ENCODE data around the gene ZHX3.

Gene ZHX3

DNA sequence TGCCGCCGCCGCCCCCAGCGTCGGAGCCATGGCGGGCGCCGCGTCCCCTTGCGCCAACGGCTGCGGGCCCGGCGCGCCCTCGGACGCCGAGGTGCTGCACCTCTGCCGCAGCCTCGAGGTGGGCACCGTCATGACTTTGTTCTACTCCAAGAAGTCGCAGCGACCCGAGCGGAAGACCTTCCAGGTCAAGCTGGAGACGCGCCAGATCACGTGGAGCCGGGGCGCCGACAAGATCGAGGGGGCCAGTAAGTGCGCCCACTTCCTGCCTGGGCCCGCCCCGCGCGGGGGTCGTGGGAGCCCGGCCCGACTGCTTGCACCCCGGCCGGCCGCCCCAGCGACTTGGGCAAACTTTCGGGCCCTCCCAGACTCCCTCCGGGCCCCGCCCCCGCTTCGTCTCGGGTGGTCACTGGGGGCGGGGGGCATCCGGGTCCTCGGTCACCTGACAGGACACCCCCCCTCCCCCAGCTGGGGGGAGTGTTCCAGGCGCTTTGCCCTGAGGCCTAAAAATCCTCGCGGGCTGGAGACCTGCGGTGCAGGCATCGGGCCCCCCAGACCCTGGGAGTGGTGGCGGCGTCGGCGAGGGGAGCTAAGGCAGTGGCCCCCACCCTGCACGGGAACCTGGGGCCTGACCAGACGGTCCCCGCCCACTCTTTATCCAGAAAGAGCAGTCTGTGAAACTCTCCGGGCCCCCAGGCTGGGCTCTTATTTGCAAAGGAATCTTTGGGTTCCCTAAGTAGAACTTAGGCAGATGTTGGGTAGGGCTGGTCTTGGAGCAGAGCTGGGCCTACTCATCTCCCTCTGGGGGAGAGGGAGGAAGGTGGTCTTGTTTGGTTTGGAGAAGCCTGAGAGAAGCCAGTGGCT lies 179.7 kb downstream of the ZHX3 start:
- H3K4me3 ChIP-seq (ENCODE audit: control insufficient read depth, low read depth, low read length), result peak overlapping the region; percentile 50
- no peak for DNase-seq (ENCODE audit: low read depth)
- TF ChIP-seq, protein P1, sequence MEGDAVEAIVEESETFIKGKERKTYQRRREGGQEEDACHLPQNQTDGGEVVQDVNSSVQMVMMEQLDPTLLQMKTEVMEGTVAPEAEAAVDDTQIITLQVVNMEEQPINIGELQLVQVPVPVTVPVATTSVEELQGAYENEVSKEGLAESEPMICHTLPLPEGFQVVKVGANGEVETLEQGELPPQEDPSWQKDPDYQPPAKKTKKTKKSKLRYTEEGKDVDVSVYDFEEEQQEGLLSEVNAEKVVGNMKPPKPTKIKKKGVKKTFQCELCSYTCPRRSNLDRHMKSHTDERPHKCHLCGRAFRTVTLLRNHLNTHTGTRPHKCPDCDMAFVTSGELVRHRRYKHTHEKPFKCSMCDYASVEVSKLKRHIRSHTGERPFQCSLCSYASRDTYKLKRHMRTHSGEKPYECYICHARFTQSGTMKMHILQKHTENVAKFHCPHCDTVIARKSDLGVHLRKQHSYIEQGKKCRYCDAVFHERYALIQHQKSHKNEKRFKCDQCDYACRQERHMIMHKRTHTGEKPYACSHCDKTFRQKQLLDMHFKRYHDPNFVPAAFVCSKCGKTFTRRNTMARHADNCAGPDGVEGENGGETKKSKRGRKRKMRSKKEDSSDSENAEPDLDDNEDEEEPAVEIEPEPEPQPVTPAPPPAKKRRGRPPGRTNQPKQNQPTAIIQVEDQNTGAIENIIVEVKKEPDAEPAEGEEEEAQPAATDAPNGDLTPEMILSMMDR (IDR thresholded peaks at IDR 0.05; ENCODE audit: control insufficient read depth, insufficient read depth, low read depth, low read length, missing control alignments), result no peak

DNA sequence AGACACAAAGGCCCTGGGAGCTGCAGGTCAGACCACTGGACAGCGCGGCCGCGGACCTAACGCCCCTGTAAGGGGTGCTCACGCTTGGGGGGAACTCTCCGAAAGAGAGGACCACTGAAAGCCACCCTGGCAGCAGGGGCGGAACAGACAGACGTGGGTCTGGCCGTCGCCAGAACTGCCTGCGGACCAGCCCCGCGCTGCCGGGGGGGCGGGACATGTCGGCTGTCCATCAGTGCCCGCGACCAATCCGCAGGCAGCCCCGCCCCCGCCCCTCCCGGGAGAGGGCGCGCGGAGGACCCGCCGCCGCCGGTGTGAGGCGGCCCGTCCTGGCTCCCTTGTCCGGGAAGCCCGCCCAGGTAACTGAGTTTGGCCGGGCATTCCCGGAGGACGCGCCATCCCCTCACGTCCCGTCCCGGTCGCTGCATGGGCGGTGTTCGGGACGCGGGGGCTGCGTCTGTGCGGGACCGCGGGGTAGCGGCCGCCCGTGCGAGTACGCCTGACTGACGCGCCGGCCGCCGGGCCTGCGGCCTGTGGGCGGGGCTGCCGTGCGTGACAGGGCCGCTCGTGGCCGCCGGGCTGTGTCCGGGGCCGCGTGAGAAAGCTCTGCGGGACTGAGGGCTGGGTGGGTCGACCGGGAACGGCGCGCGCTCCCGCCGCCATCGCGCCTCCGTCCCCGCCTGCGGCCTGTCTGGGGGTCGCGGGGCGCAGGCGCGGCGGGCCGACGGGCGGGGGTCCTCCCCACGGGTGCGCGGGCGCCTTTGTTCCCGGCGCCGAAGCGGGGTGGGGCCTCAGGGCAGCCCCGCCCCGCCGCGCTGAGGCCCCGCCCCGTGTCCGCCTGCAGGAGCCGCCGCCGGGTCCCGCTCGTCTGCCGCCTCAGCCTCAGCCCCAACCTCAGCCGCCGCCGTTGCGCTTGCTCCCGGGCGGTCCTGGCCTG lies 180.6 kb downstream of the ZHX3 start, which contains the start of gene PLCG1:
Gene PLCG1 (plus strand): TSS at position 864 of the 934 bp plus-strand sequence. CDS start 99 bp downstream, outside the sequence.
- DNase-seq (ENCODE audit: low read depth), result peak; percentile 16
- TF ChIP-seq, protein P1 (IDR thresholded peaks at IDR 0.05; ENCODE audit: control insufficient read depth, insufficient read depth, low read depth, low read length, missing control alignments), result no peak
- H3K4me3 ChIP-seq (ENCODE audit: control insufficient read depth, low read depth, low read length), result peak within 1 kb of the TSS; percentile 50

DNA sequence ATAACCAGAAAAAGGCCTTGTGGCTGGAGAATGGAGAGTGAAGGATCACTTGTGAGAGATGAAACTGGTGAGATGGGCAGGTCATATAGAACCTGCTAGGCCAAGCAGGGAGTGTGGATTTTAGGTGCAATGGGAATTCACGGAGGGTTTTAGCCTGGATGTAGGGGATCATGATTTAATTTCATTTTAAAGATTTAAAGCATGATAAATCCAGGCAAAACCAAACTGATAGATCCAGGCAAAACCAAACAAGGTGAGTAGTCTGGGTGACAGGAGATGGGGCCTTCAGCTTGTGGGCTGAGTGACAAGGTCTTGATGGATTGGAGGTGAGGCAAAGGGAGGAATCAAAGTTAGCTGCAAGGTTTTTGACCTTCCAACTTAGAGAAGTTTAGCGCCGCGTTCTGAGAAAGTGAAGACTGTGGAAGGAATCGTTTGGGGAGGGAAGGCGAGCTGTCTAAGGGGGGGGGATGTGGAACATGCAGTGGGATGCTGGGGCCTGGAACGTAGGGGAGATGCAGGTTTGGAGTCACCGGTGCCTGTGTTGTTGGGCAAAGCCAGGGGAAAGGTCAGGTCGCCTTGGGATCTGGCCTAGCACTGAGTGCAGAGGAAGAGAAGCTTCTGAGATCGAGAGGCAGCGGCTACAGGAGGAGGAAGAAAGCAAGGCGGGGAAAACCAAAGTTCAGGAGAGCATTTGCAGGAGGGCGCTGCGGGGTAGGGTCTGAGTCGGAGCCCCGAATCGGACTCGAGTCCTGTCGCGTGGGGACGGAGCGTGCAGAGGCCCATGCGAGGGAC lies 181.4 kb downstream of the ZHX3 start:
- TF ChIP-seq, protein P1 (IDR thresholded peaks at IDR 0.05; ENCODE audit: control insufficient read depth, insufficient read depth, low read depth, low read length, missing control alignments), result no peak
- DNase-seq (ENCODE audit: low read depth), result no peak
- peak overlapping the region; percentile 50 for H3K4me3 ChIP-seq (ENCODE audit: control insufficient read depth, low read depth, low read length)

DNA sequence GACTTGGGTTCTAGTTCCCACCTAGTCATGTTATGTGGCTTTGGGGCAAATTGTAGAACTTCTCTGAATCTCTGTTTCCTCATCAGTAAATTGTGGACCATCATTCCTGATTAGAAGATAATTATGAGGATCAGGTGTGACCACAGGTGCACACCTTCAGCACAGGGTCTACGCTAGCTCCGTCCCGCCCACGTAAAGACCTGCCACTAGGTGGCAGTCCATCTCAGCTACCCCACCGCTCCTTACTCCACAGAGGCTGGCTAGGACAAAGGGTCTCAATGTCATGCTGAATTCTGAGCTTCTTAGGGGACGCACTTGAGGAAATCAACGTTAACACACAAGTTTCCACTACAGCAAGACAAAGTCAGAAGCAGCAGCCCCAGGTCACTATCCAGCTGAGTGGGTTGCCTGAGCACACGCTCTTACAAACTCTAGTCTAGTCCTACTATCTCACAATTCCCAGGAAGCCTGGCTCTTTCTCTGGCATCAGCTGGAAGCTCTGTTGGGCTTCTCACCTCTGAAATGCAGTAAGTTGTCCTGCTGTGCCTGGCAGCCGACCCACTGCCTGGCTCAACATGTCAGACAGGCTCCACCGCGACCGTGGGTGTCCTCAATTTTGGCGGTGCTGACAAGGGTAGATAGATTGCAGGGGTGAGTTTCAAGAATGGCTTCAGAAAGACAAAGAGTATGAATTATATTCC lies 182.2 kb downstream of the ZHX3 start:
- H3K4me3 ChIP-seq (ENCODE audit: control insufficient read depth, low read depth, low read length), result no peak overlapping the region
- no peak for DNase-seq (ENCODE audit: low read depth)
- TF ChIP-seq, protein P1 (IDR thresholded peaks at IDR 0.05; ENCODE audit: control insufficient read depth, insufficient read depth, low read depth, low read length, missing control alignments), result peak; percentile 57

DNA sequence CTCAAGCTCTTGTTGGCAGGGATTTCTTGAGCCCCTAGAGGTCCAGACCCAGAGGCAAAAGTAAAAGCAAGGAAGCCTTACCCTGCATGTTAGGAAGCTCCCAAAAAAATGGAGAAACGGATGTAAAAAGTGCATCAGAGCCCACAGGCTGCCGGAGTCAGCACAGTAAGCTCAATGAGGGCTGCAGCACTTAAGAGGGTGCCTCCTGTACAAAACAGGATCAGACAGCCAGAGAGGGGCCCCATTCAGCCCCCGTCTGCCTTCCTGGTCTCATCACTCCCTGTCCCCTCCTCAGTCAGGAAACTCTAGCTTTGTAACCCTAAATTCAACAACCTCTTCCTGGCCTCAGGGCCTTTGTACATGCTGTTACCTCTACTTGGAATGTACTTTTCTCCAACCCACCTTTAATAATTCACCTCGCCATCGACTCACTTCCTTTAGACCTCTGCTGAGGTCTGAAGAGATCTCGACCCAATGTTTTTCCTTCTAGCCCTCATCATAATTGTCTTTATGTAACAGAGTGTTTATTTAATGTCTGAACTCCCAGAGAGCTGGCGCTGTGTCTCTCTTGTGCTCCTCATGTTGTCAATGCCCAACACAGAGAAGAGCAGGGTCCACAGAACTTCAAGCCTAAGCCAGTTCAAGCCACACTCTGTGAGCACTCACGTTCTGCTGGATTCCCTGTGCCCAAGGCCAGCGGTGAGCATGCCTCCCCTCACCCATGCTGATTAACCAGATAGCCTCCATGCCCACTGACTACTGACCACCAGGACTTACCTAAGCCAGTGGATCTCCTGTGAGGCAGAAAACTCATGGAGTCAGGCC lies 183.0 kb downstream of the ZHX3 start:
- no peak for DNase-seq (ENCODE audit: low read depth)
- TF ChIP-seq, protein P1 (IDR thresholded peaks at IDR 0.05; ENCODE audit: control insufficient read depth, insufficient read depth, low read depth, low read length, missing control alignments), result no peak
- H3K4me3 ChIP-seq (ENCODE audit: control insufficient read depth, low read depth, low read length), result no peak overlapping the region

Measured in AG09309 (cell line).